Activated T-cell treated with anti-CD3 and anti-CD28 coated beads for 24 hours (primary cell): ENCODE results near the gene SEPTIN12.

Source experiments
- DNase-seq: peaks from one replicate; pipeline ENCODE4 v3.0.0-alpha.2; 2020; ENCODE audit warnings: low read depth

The SEPTIN12 gene

DNA sequence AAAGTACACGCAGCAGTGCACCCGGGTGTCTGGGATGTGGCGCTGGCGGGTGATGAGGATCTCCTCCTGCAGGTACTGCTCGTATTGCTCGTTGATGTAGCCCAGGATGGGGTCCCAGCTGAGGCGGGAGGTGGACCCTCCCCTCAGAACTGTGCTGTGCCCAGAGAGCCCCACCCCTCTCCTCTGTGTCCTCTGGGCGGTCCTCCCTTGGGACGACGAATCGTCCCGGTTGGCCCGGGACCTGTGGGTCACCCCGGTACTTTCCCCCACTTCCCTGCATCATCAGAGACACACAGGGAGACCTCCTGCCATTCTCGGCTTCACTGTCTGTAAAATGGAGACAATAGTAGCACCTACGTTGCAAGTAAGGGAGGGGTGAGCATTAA lies 4.2 kb downstream of the SEPTIN12 start:
- no peak for DNase-seq

- no peak for DNase-seq
Observed at GRCh38 chr16:4783251-4783950, 4.7 kb downstream of the SEPTIN12 start.

DNA sequence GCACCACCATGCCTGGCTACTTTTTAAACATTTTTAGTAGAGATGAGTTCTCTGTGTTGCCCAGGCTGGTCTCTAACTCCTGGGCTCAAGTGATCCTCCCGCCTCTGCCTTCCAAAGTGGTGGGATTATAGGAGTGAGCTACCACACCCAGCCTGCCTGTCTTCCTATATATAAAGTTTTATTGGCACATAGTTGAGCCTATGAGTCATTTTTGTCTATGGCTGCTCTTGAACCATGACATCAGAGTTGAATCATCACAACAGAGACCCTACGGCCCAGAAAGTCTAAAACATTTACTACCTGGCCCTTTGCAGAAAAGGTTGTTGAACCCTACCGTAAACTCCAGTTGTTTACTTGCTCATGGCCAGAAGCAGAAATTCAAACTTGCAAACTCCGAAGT lies 7.9 kb downstream of the SEPTIN12 start:
- DNase-seq = no peak

GRCh38 chr16:4778050-4778392 lies 10.1 kb downstream of the SEPTIN12 start:
- no peak for DNase-seq

DNA sequence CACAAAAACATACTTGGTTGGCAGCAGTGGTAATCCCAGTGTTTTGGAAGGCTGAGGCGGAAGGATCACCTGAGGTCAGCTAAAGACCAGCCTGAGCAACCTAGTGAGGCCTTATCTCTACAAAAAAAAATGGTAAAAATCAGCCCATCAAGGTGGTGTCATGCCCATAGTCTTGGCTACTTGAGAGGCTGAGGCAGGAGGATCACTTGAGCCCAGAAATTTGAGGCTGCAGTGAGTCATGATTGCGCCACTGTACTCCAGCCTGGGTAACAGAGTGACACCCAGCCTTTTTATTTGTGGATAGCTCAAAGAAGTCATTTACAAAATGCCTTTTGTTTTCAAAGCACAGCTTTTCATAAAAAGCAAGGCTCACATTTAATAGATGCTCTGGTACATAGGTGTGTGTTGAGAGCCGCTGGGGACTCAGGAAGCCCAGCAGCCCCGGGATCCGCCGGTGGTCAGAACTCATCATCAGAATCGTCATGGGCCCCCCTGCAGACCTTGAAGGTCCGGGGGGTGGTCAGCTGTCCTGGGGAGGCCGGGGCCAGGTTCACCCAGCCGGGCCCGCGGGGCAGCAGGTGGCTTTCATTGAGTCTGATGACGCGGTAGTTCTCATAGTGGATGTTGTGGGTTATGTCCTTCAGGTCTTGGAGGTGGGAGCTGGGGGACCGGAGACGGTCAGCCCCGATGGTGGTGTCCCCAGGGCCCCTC lies 10.7 kb downstream of the SEPTIN12 start:
- DNase-seq = no peak

DNA sequence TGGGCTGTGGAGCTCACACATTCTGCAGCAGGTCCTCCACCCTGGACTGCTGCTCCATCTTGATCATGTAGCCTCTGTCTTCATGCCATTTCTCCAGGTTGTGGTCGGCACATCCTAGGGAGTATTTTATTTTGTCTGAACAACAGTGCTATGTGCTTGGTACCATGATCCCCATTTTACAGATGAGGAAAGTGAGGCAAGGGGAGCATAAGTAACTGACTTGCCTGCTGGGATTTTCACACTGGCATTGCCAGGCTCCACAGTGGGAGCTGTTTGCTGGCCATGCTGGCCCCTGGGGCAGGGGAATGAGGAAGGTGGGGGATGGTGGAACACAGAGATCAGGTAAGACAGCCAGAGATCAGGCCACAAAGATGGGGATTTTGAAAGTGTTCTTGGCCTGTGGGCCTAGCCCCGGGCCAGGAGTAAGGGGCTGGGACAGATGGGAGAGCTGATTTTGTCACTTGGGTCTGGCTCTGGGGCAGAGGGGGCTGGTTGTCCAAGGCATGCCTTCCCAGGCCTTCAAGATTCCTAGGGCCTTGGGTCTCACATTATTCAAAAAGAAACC lies 11.9 kb downstream of the SEPTIN12 start:
- DNase-seq = no peak

DNA sequence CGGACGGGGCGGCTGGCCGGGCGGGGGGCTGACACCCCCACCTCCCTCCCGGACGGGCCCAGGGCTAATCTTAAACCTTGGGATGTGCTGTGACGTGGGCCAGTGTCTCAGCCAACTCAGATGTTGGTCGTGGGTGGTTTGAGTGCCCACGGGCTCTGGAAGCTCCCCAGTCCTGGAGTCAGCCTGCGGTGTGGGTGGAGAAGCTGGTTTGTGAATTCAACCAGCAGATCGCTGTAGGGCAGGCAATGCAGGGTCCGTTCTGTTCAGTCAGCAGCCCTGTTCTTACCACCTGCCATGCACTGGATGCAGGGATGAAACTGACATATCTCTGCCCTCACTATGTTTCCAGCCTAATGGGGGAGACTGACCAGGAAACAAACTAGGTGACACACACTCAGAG lies 13.1 kb downstream of the SEPTIN12 start:
- DNase-seq = no peak

DNA sequence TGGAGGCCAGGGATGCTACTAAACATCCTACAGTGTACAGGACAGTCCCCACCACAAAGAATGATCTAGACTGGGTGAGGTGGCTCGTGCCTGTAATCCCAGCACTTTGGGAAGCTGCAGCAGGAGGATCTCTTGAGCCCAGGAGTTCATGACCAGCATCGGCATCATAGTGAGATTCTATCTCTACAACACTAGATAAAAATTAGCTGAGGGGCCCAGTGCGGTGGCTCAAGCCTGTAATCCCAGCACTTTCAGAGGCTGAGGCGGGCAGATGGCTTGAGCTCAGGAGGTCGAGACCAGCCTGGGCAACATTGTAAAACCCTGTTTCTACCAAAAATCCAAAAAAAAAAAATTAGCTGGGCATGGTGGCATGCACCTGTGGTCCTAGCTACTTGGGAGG lies 15.8 kb downstream of the SEPTIN12 start:
- DNase-seq = no peak

DNA sequence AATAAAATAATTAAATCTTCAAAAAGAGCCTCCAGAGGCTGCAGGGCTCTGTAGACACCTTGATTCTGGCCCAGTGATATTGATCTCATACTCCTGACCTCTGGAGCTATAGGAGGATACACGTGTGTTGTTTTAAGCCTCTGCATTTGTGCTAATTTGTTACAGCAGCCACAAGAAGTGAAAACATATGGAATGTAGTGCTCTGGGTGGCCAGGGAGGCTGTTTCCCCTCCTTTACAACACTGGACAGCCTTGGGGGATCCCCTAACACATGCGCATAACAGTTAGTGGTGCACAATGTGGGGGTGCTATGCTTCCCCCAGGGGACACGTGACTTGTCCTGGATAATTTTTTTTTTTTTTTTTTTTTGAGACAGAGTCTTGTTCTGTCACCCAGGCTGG lies 16.5 kb downstream of the SEPTIN12 start:
- DNase-seq = no peak

DNA sequence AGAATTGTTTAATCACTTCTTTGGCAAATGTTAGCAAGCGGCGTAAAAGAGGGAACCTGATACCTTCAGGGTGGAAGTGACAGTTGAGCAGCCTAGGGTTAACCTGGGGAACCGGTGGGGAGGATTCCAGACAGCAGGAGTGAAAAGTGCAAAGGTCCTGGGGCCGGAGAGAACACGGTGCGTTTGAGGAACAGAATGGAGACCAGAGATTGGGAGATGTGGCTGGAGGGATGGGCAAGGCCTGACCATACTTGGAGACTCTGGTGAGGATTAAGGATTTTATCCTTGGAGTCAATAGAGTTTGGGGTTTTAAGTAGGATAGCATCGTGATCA lies 18.9 kb downstream of the SEPTIN12 start:
- no peak for DNase-seq

- peak; percentile 90 for DNase-seq
Observed at GRCh38 chr16:4768549-4769305, 19.4 kb downstream of the SEPTIN12 start.

- no peak for DNase-seq
Observed at GRCh38 chr16:4767872-4768548, 20.1 kb downstream of the SEPTIN12 start.

DNA sequence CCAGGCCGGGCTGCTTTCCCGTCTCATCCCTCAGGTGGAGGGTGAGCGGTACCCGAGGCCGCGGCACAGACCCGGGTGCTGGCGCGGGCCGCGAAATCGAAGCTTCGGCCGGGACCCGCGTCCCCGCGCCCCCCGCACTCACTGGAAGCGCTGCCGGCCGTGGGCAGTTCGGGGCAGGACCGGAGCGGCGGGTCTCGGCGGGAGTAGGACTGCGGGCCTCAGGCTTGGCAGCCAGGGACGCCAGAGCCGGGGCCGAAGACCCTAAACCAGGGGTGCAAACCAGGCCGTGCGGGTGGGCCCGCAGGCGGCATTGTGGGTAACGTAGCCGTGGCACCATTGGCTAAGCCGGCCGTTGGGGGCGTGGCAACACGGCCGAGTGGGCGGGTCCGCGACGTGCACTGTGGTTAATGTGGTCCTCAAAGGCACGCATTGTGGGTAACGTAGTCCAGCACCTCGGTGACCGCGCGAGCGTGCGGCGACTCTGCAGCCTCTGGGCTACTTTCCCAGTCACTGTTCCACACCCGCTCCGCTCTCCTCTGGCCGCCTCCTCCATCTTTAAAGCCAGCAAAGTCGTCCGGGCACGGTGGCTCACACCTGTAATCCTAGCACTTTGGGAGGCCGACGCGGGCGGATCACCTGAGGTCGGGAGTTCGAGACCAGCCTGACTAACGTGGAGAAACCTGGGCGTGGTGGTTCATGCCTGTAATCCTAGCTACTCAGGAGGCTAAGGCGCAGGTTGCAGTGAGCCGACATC lies 21.1 kb downstream of the SEPTIN12 start, which contains the start of gene ZNF500:
Gene ZNF500 (minus strand): TSS at position 288 of the 754 bp plus-strand sequence. CDS start 1,184 bp downstream, outside the sequence.
- peak; percentile 97 for DNase-seq

DNA sequence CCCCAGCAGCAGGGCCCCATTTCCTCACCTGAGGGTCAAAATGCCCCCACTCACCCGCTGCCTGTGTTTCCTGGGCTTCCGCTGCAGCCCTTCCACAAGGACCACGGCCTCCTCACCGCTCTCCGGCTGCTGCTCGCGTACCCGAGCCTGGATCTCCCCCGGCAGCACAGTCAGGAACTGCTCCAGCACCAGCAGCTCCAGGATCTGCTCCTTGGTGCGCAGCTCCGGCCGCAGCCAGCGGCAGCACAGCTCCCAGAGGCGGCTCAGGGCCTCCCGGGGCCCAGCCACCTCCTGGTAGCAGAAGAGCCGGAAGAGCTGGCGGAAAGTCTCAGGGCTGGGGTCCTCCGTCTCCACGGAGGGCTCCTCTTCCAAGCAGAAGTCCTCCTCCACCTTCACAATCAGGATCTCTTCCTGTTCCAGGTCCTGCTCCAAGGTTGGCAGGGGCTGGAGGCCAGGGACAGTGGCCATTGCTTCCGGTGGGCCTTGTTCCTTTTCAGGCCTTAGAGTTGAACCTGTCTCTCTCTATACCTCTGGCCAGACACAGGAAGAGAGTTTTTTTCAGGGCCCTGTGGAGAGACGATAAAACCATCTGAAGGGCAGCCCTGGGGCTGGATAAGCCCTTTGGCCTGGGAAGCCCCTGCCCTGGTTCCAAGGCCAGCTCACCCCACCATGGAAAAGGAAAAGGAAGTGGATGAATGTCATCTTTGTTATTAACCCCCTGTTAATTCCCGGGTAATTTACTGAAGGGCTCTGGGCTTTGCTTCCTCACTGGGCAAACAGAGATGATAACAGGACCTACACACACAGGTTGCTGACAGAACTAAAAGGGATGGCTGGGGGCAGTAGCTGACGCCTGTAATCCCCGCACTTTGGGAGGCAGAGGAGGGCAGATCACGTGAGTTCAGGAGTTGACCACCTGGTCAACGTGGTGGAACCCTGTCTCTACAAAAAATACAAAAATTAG lies 22.4 kb downstream of the SEPTIN12 start:
- no peak for DNase-seq

GRCh38 chr16:4763791-4764190 lies 24.4 kb downstream of the SEPTIN12 start:
- no peak for DNase-seq

- DNase-seq = no peak
Observed at GRCh38 chr16:4762205-4762604, 25.9 kb downstream of the SEPTIN12 start.

GRCh38 chr16:4760221-4760910 lies 27.8 kb downstream of the SEPTIN12 start:
- DNase-seq = no peak

DNA sequence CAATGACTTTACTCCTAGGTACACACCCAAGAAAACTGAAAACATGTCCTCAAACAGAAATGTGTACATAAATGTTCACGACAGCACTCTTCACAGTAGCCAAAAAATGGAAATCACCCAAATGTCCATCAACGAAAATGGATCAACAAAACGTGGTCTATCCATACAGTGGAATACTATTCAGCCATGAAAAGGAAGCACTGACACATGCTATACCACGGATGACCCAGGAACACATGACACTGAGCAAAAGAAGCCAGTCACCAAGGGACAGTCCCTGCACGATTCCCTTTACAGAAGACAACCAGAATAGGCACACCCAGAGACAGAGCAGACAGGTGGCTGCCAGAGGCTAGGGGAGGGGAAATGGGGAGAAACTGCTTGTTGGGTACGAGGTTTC lies 32.5 kb downstream of the SEPTIN12 start:
- no peak for DNase-seq

DNA sequence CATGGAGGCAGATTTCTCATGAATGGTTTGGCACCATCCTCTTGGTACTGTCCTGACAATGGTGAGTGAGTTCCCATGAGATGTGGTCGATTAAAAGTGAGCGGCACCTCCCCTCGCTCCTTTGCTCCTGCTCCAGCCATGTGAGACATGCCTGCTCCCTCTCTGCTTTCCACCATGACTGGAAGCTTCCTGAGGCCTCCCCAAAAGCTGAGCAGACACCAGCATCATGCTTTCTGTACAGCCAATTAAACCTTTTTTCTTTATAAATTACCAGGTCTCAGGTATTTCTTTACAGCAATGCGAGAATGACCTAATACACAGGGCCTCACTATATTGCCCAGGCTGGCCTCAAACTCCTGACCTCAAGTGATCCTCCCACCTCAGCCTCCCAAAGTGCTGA lies 33.3 kb downstream of the SEPTIN12 start:
- no peak for DNase-seq

GRCh38 chr16:4753227-4753626 lies 34.9 kb downstream of the SEPTIN12 start:
- no peak for DNase-seq
